SK-N-SH (cell line): ENCODE results near the gene PDIA5.

Experiments
- CHD2 ChIP-seq: fragments of 150-350 bp; IDR thresholded peaks from 2 replicates; pipeline ENCODE4 v1.6.1; 2018; ENCODE audit warnings: low read length; ENCODE audit not compliant: partially characterized antibody
- CTCF ChIP-seq: fragments of 200-600 bp; sonication (generic); IDR thresholded peaks from 2 replicates; pipeline ENCODE4 v1.6.1; 2017; ENCODE audit warnings: antibody characterized with exemption, mild to moderate bottlenecking, moderate library complexity
- EP300 ChIP-seq, 2 experiments: IDR thresholded peaks; 2 replicates each; pipeline versions ENCODE4 v1.4.0 to v1.6.1; 2012; ENCODE audit warnings: borderline replicate concordance in 1 of 2, low read depth in 1 of 2, low read length in 1 of 2
- EZH2phosphoT487 ChIP-seq: fragments of 200-600 bp; sonication (generic); IDR thresholded peaks from 2 replicates; pipeline ENCODE4 v1.6.1; 2017; ENCODE audit warnings: low read depth, mixed run types, mild to moderate bottlenecking, antibody characterized with exemption, moderate library complexity, borderline replicate concordance
- GATA2 ChIP-seq: sonication (generic); formaldehyde crosslinking; IDR thresholded peaks from 2 replicates; pipeline ENCODE4 v1.5.0; 2020; ENCODE audit warnings: mild to moderate bottlenecking, missing genetic modification reagents
- JUND ChIP-seq: IDR thresholded peaks from 2 replicates; pipeline ENCODE4 v1.4.0; 2012
- MAX ChIP-seq: IDR thresholded peaks from 2 replicates; pipeline ENCODE4 v1.4.0; 2012; ENCODE audit warnings: low read depth
- RCOR1 ChIP-seq: fragments of 150-350 bp; IDR thresholded peaks from 2 replicates; pipeline ENCODE4 v1.6.1; 2017; ENCODE audit warnings: antibody characterized with exemption, low read length
- REST ChIP-seq: IDR thresholded peaks from 2 replicates; pipeline ENCODE4 v1.6.1; 2012; ENCODE audit warnings: mild to moderate bottlenecking, low read depth, low read length, moderate library complexity
- RFX5 ChIP-seq: IDR thresholded peaks from 2 replicates; pipeline ENCODE4 v1.6.1; 2012; ENCODE audit warnings: mild to moderate bottlenecking, improper control_type of control experiment, low read length
- SIN3A ChIP-seq: IDR thresholded peaks from 2 replicates; pipeline ENCODE4 v1.6.1; 2012; ENCODE audit warnings: low read depth, mild to moderate bottlenecking, low read length, moderate library complexity, borderline replicate concordance
- TCF12 ChIP-seq: IDR thresholded peaks from 2 replicates; pipeline ENCODE4 v1.4.0; 2012
- TEAD4 ChIP-seq: IDR thresholded peaks from 2 replicates; pipeline ENCODE4 v1.4.0; 2012; ENCODE audit warnings: mild to moderate bottlenecking, borderline replicate concordance; ENCODE audit not compliant: insufficient read depth
- YY1 ChIP-seq: IDR thresholded peaks from 2 replicates; pipeline ENCODE4 v1.4.0; 2012; ENCODE audit warnings: low read depth, mild to moderate bottlenecking

GRCh38 chr3:123046262-123047061 lies 20.4 kb upstream of the PDIA5 start:
- TF ChIP-seq YY1 (no peak), GATA2 (peak; percentile 26; the same call in 1 of the 2 replicates), EP300 (IDR thresholded peaks at IDR 0.05; ENCODE audit: borderline replicate concordance in 1 of 2, low read depth in 1 of 2, low read length in 1 of 2) (no peak), JUND (no peak), EZH2phosphoT487 (no peak), SIN3A (no peak), CTCF (no peak), RCOR1 (no peak), TEAD4 (no peak), MAX (no peak), TCF12 (no peak), RFX5 (no peak), CHD2 (no peak), REST (no peak)
